OCI-LY7 (cell line): ENCODE results near the gene CMIP.

ENCODE experiments used
- CTCF ChIP-seq: fragments of 200-600 bp; sonication (generic); conservative IDR thresholded peaks from 2 replicates; pipeline ENCODE4 v1.5.1; 2014; ENCODE audit warnings: mild to moderate bottlenecking, antibody characterized with exemption, low read length, moderate library complexity, mixed read lengths
- EZH2phosphoT487 ChIP-seq: fragments of 200-600 bp; sonication (generic); IDR thresholded peaks from 2 replicates; pipeline ENCODE4 v1.6.1; 2018; ENCODE audit warnings: low read depth, borderline replicate concordance, mild to moderate bottlenecking, mixed run types, antibody characterized with exemption, low read length, moderate library complexity, mixed read lengths

- TF ChIP-seq CTCF: no peak
- no peak for TF ChIP-seq EZH2phosphoT487
Observed at GRCh38 chr16:81627024-81627423, 182.4 kb downstream of the CMIP start.
